ENCODE data around the gene CEP350. TPM values are rescaled to one million over a fixed set of nuclear protein-coding genes. Genes with fewer than 3 reads are reported as not detected.
"Not testable (repeated sequence)": the region's sequence is repeated elsewhere in the genome, so short reads cannot be mapped to it uniquely, and the experiment has no call there.

Gene CEP350
- total RNA-seq, 1 donor from 2014 or later: 71.5 TPM

DNA sequence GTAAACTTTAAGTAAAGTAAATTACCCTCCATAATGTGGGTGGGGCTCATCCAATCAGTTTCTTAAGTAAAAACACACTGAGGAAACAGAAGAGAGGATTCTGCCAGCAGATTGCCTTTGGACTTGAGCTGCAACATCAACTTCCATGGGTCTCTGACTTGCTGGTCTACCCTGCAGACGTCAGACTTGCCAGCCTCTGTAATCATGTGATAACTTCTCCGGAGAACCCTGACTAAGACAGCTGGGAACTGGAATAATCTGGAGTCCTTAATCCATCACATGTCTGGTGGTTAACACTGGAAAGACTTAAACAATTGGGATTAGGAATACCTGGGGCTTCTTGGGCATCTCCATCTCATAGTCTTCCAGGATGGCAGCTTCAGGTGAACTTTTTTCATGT lies 13.2 kb upstream of the CEP350 start:
- no peaks in the 10 kb centered on the region for H3K4me1 ChIP-seq (ENCODE audit: control insufficient read depth in 3 of 3, insufficient read depth in 3 of 3, low read length in 3 of 3)
- H3K9me3 ChIP-seq (ENCODE audit: control insufficient read depth in 3 of 3, low read length in 3 of 3): no peaks in the 10 kb centered on the region
- no peak overlapping the region for H3K27ac ChIP-seq (ENCODE audit: low read depth, low read length)
- no peaks in the 10 kb centered on the region for H3K27me3 ChIP-seq (ENCODE audit: control insufficient read depth in 3 of 3, insufficient read depth in 3 of 3, low read length in 3 of 3)
- H3K4me3 ChIP-seq (ENCODE audit: low read length in 3 of 3): no peak overlapping the region
- no peak overlapping the region for H3K9ac ChIP-seq (ENCODE audit: low read depth in 1 of 3, low read length in 3 of 3)
- H3K36me3 ChIP-seq (ENCODE audit: control insufficient read depth in 3 of 3, insufficient read depth in 3 of 3, low read length in 3 of 3): no peaks in the 10 kb centered on the region

GRCh38 chr1:179950651-179951050 lies 4.0 kb upstream of the CEP350 start:
- H3K4me3 ChIP-seq (ENCODE audit: low read length in 3 of 3): no peak overlapping the region
- no peak overlapping the region for H3K9ac ChIP-seq (ENCODE audit: low read depth in 1 of 3, low read length in 3 of 3)
- no peak overlapping the region for H3K27ac ChIP-seq (ENCODE audit: low read depth, low read length)
- no peaks in the 10 kb centered on the region for H3K27me3 ChIP-seq (ENCODE audit: control insufficient read depth in 3 of 3, insufficient read depth in 3 of 3, low read length in 3 of 3)
- H3K9me3 ChIP-seq (ENCODE audit: control insufficient read depth in 3 of 3, low read length in 3 of 3): no peaks in the 10 kb centered on the region
- H3K4me1 ChIP-seq (ENCODE audit: control insufficient read depth in 3 of 3, insufficient read depth in 3 of 3, low read length in 3 of 3): peaks cover 5 to 9% (median 7%) of the 10 kb centered on the region in 3 donors
- H3K36me3 ChIP-seq (ENCODE audit: control insufficient read depth in 3 of 3, insufficient read depth in 3 of 3, low read length in 3 of 3): no peaks in the 10 kb centered on the region

- no peaks in the 10 kb centered on the region for H3K36me3 ChIP-seq (ENCODE audit: control insufficient read depth in 3 of 3, insufficient read depth in 3 of 3, low read length in 3 of 3)
- H3K27ac ChIP-seq (ENCODE audit: low read depth, low read length): no peak overlapping the region
- H3K9ac ChIP-seq (ENCODE audit: low read depth in 1 of 3, low read length in 3 of 3): no peak overlapping the region
- no peaks in the 10 kb centered on the region for H3K9me3 ChIP-seq (ENCODE audit: control insufficient read depth in 3 of 3, low read length in 3 of 3)
- no peaks in the 10 kb centered on the region for H3K27me3 ChIP-seq (ENCODE audit: control insufficient read depth in 3 of 3, insufficient read depth in 3 of 3, low read length in 3 of 3)
- peaks cover 5 to 10% (median 9%) of the 10 kb centered on the region in 3 donors for H3K4me1 ChIP-seq (ENCODE audit: control insufficient read depth in 3 of 3, insufficient read depth in 3 of 3, low read length in 3 of 3)
- no peak overlapping the region for H3K4me3 ChIP-seq (ENCODE audit: low read length in 3 of 3)
These were observed 3.0 kb upstream of the CEP350 start for GRCh38 chr1:179951383-179952144.

DNA sequence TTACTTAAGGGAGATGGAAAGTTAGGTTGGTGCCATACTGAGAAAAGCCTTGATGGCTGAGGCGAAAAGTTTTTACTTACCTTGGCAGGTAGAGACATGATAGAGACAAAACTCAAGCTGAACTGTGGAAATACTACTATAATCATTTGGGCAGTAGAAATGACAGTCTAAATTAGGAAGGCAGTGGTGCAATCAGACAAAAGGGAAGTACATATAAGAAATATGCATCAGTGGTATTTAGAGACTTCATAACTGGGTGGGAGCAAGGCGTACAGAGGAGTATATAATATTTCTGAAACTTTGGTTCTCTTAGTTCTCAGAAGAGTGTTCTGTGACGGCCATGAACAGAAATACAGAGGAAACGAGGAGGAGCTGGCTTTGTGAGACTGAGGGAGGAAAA lies 2.4 kb upstream of the CEP350 start:
- Histone ChIP-seq H3K27me3 (ENCODE audit: control insufficient read depth in 3 of 3, insufficient read depth in 3 of 3, low read length in 3 of 3) (no peaks in the 10 kb centered on the region), H3K9ac (ENCODE audit: low read depth in 1 of 3, low read length in 3 of 3) (no peak overlapping the region), H3K36me3 (ENCODE audit: control insufficient read depth in 3 of 3, insufficient read depth in 3 of 3, low read length in 3 of 3) (no peaks in the 10 kb centered on the region), H3K4me1 (ENCODE audit: control insufficient read depth in 3 of 3, insufficient read depth in 3 of 3, low read length in 3 of 3) (peaks cover 5 to 14% (median 11%) of the 10 kb centered on the region in 3 donors), H3K27ac (ENCODE audit: low read depth, low read length) (no peak overlapping the region), H3K9me3 (ENCODE audit: control insufficient read depth in 3 of 3, low read length in 3 of 3) (no peaks in the 10 kb centered on the region), H3K4me3 (ENCODE audit: low read length in 3 of 3) (no peak overlapping the region)

- Histone ChIP-seq H3K4me1 (ENCODE audit: control insufficient read depth in 3 of 3, insufficient read depth in 3 of 3, low read length in 3 of 3) (peaks cover 5 to 18% (median 17%) of the 10 kb centered on the region in 3 donors), H3K9me3 (ENCODE audit: control insufficient read depth in 3 of 3, low read length in 3 of 3) (no peaks in the 10 kb centered on the region), H3K27ac (ENCODE audit: low read depth, low read length) (peak overlapping the region; percentile 97), H3K4me3 (ENCODE audit: low read length in 3 of 3) (peak overlapping the region; percentile 78 to 94 (median 89)), H3K36me3 (ENCODE audit: control insufficient read depth in 3 of 3, insufficient read depth in 3 of 3, low read length in 3 of 3) (no peaks in the 10 kb centered on the region), H3K9ac (ENCODE audit: low read depth in 1 of 3, low read length in 3 of 3) (peak overlapping the region; percentile 92 to 99 (median 98)), H3K27me3 (ENCODE audit: control insufficient read depth in 3 of 3, insufficient read depth in 3 of 3, low read length in 3 of 3) (no peaks in the 10 kb centered on the region)
These were observed 577 bp upstream of the CEP350 start for GRCh38 chr1:179953974-179954492.

GRCh38 chr1:179955287-179955680 lies 674 bp downstream of the CEP350 start:
- Histone ChIP-seq H3K4me3 (ENCODE audit: low read length in 3 of 3) (peak overlapping the region; percentile 78 to 89 (median 82)), H3K27ac (ENCODE audit: low read depth, low read length) (peak overlapping the region; percentile 97), H3K9me3 (ENCODE audit: control insufficient read depth in 3 of 3, low read length in 3 of 3) (no peaks in the 10 kb centered on the region), H3K9ac (ENCODE audit: low read depth in 1 of 3, low read length in 3 of 3) (peak overlapping the region; percentile 93 to 99 (median 98)), H3K36me3 (ENCODE audit: control insufficient read depth in 3 of 3, insufficient read depth in 3 of 3, low read length in 3 of 3) (no peaks in the 10 kb centered on the region), H3K4me1 (ENCODE audit: control insufficient read depth in 3 of 3, insufficient read depth in 3 of 3, low read length in 3 of 3) (peaks cover 5 to 21% (median 18%) of the 10 kb centered on the region in 3 donors), H3K27me3 (ENCODE audit: control insufficient read depth in 3 of 3, insufficient read depth in 3 of 3, low read length in 3 of 3) (no peaks in the 10 kb centered on the region)

DNA sequence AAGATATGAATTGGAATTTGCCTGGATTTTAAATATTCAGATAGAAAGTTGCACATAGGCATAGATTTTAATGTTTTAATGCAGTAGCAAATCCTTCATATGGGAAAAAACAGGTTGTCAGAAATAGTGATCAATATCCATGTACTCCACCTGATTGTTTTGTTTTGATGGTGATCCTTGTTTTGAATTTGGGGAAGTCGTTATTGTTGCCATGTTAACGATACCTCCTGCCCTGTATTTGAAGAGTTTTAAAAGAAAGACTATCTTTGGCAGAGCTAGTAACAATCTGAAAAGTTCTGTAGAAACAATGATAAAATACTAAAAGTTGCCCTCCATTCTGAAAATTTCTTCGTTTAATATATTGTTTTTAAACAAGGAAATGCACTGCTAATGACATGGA lies 1.1 kb downstream of the CEP350 start:
- H3K9ac ChIP-seq (ENCODE audit: low read depth in 1 of 3, low read length in 3 of 3): peak overlapping the region; percentile 93 to 99 (median 98)
- H3K27ac ChIP-seq (ENCODE audit: low read depth, low read length): peak overlapping the region; percentile 97
- peak overlapping the region; percentile 78 to 89 (median 82) for H3K4me3 ChIP-seq (ENCODE audit: low read length in 3 of 3)
- H3K4me1 ChIP-seq (ENCODE audit: control insufficient read depth in 3 of 3, insufficient read depth in 3 of 3, low read length in 3 of 3): peaks cover 5 to 21% (median 18%) of the 10 kb centered on the region in 3 donors
- H3K27me3 ChIP-seq (ENCODE audit: control insufficient read depth in 3 of 3, insufficient read depth in 3 of 3, low read length in 3 of 3): no peaks in the 10 kb centered on the region
- H3K9me3 ChIP-seq (ENCODE audit: control insufficient read depth in 3 of 3, low read length in 3 of 3): no peaks in the 10 kb centered on the region
- no peaks in the 10 kb centered on the region for H3K36me3 ChIP-seq (ENCODE audit: control insufficient read depth in 3 of 3, insufficient read depth in 3 of 3, low read length in 3 of 3)

DNA sequence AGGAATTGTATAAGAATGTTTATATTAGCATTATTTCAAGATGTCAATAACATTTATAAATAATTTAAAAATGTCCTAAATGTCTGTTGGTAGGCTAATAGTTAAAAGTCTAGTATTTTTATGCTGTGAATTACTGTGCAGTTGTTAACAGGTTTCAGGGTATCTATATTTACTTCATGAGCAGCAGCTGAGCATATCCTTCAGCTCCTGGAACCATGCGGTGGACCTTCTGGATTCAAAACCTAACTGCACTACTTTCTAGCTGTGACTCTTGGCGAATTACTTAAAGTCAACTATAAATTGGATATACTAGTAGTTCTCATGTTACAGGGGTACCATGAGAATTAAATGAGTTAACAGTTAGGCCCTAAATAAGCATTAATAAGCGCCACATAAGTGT lies 3.7 kb downstream of the CEP350 start:
- no peaks in the 10 kb centered on the region for H3K9me3 ChIP-seq (ENCODE audit: control insufficient read depth in 3 of 3, low read length in 3 of 3)
- H3K27ac ChIP-seq (ENCODE audit: low read depth, low read length): peak overlapping the region; percentile 62
- no peak overlapping the region for H3K4me3 ChIP-seq (ENCODE audit: low read length in 3 of 3)
- H3K9ac ChIP-seq (ENCODE audit: low read depth in 1 of 3, low read length in 3 of 3): peak overlapping the region in 2 of 3 donors; percentile 8 to 34
- no peaks in the 10 kb centered on the region for H3K36me3 ChIP-seq (ENCODE audit: control insufficient read depth in 3 of 3, insufficient read depth in 3 of 3, low read length in 3 of 3)
- peaks cover 5 to 21% (median 18%) of the 10 kb centered on the region in 3 donors for H3K4me1 ChIP-seq (ENCODE audit: control insufficient read depth in 3 of 3, insufficient read depth in 3 of 3, low read length in 3 of 3)
- H3K27me3 ChIP-seq (ENCODE audit: control insufficient read depth in 3 of 3, insufficient read depth in 3 of 3, low read length in 3 of 3): no peaks in the 10 kb centered on the region

DNA sequence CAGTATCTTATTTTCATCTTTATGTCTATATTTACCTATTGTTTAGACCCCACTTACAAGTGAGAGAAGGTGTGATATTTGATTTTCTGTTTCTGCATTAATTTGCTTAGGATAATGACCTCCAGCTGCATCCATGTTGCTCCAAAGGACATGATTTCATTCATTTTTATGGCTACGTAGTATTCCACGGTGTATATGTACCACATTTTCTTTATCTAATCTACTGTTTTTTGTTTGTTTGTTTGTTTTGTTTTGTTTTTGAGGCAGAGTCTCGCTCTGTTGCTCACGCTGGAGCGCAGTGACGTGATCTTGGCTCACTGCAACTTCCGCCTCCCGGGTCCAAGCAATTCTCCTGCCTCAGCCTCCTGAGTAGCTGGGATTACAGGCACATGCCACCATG lies 7.6 kb downstream of the CEP350 start:
- not testable (repeated sequence) for H3K27me3 ChIP-seq (ENCODE audit: control insufficient read depth in 3 of 3, insufficient read depth in 3 of 3, low read length in 3 of 3); H3K4me3 ChIP-seq (ENCODE audit: low read length in 3 of 3); H3K27ac ChIP-seq (ENCODE audit: low read depth, low read length); H3K9me3 ChIP-seq (ENCODE audit: control insufficient read depth in 3 of 3, low read length in 3 of 3); H3K9ac ChIP-seq (ENCODE audit: low read depth in 1 of 3, low read length in 3 of 3); H3K36me3 ChIP-seq (ENCODE audit: control insufficient read depth in 3 of 3, insufficient read depth in 3 of 3, low read length in 3 of 3)
- H3K4me1 ChIP-seq (ENCODE audit: control insufficient read depth in 3 of 3, insufficient read depth in 3 of 3, low read length in 3 of 3): peaks cover 0 to 11% (median 4%) of the 10 kb centered on the region in 3 donors

- Histone ChIP-seq H3K4me1 (ENCODE audit: control insufficient read depth in 3 of 3, insufficient read depth in 3 of 3, low read length in 3 of 3) (peaks cover 18 to 23% (median 19%) of the 10 kb centered on the region in 3 donors), H3K36me3 (ENCODE audit: control insufficient read depth in 3 of 3, insufficient read depth in 3 of 3, low read length in 3 of 3) (no peaks in the 10 kb centered on the region), H3K27me3 (ENCODE audit: control insufficient read depth in 3 of 3, insufficient read depth in 3 of 3, low read length in 3 of 3) (no peaks in the 10 kb centered on the region), H3K27ac (ENCODE audit: low read depth, low read length) (no peak overlapping the region), H3K4me3 (ENCODE audit: low read length in 3 of 3) (no peak overlapping the region), H3K9ac (ENCODE audit: low read depth in 1 of 3, low read length in 3 of 3) (no peak overlapping the region), H3K9me3 (ENCODE audit: control insufficient read depth in 3 of 3, low read length in 3 of 3) (peaks cover 0 to 5% (median 0%) of the 10 kb centered on the region in 3 donors)
These were observed 11.9 kb downstream of the CEP350 start for GRCh38 chr1:179966551-179966950.

All from skeletal muscle tissue (tissue), 4 donors.